Measurements from ENCODE around the gene FOXK2.

The FOXK2 gene

DNA sequence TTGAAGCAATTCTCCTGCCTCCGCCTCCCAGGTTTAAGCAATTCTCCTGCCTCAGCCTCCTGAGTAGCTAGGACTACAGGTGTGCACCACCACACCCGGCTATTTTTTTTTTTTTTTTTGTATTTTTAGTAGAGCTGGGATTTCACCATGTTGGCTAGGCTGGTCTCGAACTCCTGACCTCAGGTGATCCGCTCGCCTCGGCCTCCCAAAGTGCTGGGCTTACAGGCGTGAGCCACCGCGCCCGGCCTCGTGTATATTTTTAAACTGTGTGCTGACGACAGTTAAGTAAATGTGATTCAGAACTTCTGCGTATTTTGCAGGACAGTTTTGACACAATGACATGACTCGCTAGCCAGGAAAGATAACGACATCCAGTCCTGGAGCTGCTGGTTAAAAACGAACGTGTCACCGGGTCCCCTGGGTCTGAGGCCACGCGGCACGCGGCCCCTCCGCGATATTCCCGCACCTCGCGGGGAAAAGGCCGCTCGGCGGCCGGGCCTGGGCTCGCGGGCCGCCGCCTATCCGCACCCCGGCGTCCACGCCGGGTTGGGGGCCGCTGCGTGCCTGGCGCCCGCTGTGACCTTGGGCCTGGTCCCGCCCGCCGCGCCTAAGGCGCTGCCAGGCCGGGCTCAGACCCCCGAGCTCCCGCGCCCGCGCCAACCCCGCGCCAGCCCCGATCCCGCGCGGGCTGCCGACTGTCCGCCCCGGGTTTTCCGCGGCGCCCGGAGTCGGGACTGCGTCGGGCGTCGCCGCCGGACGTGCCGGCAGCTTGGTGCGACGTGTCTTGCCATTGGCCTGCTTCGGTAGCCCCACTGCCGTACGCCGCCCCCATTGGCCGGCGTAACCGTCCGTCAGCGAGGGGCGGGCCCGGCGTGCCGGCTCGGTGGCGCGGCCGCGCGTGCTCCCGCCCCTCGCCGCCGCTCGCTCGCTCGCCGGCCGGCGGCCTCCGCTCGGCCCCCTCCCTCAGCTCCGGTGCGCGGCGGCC lies at the start of gene FOXK2:
Gene FOXK2, plus strand, starts transcription at position 907 of the 985 bp plus-strand sequence. CDS start 157 bp downstream, outside the sequence.
- DNase-seq (ENCODE audit: low read depth): peak; percentile 90

GRCh38 chr17:82470065-82470464 lies 49.5 kb upstream of the FOXK2 start:
- DNase-seq (ENCODE audit: low read depth): no peak

DNA sequence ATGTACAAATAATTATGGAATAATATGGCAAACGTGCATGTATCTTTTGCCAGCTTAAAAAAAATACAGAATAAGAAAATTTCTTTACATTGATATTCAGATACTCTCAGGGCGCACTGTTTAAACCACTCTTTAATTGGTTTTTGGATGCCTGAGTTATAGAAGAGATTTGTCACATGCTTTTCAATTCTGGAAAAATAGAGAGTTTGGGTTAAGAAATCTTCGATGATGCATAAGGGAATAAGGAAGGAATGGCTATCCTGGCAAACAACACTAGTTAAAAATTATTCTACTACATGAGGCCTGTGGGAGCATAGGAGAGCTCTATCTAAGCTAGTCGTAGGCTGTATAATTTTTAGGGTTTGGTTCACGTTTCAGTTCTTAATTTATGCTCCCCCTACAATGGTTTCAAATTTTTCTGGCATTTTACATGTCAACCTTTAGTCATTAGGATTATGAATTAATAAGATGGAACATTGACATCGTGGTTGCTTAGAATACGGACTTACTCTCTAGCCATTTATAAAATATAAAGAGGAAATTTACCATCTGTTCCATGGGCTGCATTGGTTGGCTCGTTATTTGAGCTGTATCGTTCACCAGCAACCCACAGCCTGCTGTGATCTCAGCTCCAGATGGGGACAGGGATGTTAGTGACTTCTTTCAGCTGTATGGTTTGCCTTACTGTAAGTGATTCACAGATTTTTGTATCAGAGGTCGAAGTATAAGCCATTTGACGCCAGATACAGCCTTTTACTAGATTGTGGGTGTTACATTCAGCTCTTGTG lies 45.1 kb upstream of the FOXK2 start:
- no peak for DNase-seq (ENCODE audit: low read depth)

DNA sequence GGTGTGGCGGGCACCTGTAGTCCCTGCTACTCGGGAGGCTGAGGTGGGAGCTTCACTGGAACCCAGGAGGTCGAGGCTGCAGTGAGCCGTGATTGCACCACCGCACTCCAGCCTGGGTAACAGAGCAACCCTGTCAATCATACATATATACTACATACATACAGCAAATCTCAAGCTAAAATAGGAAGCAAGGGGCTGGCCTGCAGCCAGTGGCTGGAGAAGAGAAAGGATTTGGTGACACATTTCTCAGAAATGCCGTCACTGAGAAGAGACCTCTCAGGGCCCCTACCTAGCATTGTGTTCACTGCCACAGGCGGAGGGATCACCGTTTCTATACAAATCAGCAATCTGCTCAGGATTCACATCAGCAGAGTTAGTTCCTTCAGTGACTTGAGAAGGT lies 44.1 kb upstream of the FOXK2 start:
- no peak for DNase-seq (ENCODE audit: low read depth)

GRCh38 chr17:82477934-82478333 lies 41.6 kb upstream of the FOXK2 start:
- DNase-seq (ENCODE audit: low read depth): no peak

DNA sequence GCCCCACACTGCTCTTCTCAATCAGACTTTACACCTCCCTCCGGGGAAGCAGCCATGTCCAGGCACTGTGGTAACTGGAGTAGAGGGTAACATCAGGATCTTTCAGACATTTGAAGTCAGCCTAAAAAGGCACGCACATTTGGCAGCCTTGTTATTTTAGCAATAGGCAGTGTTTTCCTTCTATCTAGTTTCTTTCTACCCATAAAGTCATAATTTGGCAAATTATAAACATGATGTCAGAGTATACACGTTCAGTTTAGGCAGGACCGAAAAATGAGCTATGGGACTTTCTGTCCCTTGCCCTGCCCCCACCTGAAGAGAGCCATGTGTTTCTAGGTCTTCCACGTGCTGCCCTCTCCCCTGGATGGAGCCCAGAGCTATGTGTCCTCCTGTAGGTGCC lies 39.9 kb upstream of the FOXK2 start:
- no peak for DNase-seq (ENCODE audit: low read depth)

GRCh38 chr17:82480318-82480717 lies 39.2 kb upstream of the FOXK2 start:
- DNase-seq (ENCODE audit: low read depth): no peak

DNA sequence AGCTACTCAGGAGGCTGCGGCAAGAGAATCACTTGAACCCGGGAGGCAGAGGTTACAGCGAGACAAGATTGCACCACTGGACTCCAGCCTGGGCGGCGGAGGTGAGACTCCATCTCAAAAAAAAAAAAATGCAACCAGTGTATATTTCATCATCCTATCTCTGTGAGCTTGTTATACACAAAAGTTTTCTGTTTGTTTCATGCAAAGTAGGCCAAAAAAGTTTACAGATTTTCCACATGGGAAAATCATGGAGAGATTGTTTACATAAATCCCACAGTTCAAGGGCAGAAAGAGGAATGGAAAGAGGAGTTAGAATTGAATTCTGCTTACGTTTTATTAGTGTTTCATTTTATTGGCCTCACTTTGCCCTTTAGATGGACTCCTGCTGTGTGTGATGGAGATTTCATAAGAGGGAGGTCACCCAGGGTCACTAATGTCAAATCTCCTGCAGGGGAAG lies 36.3 kb upstream of the FOXK2 start:
- DNase-seq (ENCODE audit: low read depth): no peak

GRCh38 chr17:82483836-82484235 lies 35.7 kb upstream of the FOXK2 start:
- no peak for DNase-seq (ENCODE audit: low read depth)

DNA sequence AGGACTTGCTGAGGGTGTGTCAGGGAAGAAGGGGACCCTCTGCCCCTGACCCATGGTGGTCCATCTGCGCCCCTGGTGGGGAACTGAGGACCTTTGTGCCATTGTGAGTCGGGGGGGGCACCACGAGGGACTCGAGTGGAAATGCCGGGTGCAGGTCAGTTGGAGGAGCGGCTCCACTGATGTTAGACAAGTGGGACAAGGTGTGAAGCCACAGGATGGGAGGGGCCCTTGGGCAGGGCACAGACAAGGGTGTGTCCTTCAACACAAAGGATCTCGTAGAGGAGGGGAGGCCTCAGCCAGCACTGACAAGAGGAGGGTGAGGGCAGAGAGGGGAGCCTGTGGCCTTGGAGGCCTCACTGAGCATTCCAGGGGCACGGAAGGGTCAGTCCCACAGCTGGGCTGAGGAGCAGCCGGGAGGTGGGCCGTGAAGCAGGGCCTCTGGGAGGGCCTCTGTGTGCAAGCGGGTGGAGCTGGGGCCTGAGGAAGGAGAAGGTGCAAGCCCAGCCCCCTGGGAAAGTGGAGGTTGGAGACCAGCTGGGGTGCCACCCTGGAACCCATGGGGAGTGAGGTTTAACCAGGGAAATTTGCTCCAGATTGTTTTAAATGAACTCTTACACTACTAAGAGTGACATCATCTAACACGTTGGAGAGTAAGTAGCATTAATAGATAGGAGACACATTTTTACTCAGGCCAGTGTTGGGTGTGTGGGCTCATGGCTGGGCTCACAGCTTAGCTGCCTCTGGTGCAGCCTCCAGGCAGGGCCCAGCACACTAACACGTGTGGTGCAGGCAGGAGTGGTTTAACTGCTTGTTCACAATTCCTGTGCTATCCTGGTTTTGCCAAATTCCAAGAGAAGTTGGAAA lies 33.1 kb upstream of the FOXK2 start:
- no peak for DNase-seq (ENCODE audit: low read depth)

GRCh38 chr17:82487910-82488309 lies 31.6 kb upstream of the FOXK2 start:
- DNase-seq (ENCODE audit: low read depth): no peak

GRCh38 chr17:82489117-82489516 lies 30.4 kb upstream of the FOXK2 start:
- no peak for DNase-seq (ENCODE audit: low read depth)

DNA sequence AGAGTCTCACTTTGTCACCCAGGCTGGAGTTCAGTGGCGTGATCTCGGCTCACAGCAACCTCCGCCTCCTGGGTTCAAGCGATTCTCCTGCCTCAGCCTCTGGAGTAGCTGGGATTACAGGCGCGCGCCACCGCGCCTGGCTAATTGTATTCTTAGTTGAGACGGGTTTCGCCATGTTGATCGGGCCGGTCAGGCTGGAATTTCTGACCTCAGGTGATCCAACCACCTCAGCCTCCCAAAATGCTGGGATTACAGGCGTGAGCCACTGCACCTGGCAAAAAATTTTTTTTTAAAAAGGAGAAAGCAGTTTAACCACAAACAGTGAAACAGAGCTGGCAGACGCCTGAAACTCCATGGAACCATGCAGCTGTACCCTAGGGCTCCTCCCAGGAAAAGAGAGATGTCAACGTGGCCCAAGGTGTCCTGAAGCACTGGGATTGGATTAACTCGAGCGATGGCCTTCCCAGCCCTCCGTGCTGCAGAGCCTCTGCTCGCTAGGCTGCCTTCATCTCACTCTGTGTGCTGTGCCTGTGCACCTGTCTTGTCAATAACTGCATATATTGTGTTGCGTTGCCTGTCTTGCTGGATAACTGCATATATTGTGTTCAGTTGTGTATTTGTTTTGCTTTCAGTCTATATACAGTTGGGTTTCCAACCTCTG lies 29.6 kb upstream of the FOXK2 start:
- DNase-seq (ENCODE audit: low read depth): no peak

- no peak for DNase-seq (ENCODE audit: low read depth)
These were observed 28.9 kb upstream of the FOXK2 start for GRCh38 chr17:82490512-82491195.

DNA sequence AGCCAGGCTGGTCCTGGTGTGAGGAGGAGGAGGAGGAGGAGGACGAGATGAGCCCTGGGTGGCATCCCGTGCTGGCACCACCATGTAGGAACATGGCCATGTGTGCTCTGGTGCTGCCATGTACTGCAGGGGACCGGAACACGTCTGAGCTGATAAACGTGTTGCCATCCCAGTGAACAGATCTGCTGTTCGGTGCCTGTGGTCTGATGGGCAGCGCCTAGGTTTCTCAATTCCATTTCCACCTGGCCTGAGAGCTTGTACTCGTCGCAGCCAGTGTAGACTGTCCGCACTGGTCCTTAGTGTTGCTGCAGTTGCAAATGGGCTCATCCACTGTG lies 28.4 kb upstream of the FOXK2 start:
- DNase-seq (ENCODE audit: low read depth): no peak

- DNase-seq (ENCODE audit: low read depth): no peak
These were observed 28.0 kb upstream of the FOXK2 start for GRCh38 chr17:82491533-82491932.

DNA sequence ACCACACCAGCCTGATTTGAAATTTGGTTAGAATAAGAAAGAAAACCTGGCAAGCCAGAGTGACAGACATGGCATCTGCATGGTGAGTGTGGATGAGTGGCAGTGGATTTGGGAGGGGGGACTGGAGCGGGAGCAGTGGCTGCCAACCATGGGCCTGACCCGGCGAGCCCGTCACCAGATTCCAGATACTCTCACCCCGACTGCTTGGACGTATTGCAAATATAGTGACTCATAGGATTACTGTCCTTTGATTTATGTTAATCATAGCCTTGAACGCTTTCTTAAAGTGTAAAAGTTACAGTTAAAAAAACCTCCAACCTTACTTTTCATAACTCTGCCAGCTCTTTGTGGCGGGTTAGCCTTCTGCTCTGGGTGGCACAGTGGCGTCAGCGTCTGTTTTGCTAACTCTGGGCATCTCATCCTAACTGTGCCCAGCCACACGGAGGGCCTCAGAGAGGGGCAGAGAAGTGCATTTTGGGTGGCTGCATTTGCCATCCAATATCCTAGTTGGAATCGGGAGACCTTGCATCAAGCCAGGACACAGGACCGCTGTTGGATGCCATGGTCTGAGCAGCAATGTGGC lies 26.8 kb upstream of the FOXK2 start:
- no peak for DNase-seq (ENCODE audit: low read depth)

DNA sequence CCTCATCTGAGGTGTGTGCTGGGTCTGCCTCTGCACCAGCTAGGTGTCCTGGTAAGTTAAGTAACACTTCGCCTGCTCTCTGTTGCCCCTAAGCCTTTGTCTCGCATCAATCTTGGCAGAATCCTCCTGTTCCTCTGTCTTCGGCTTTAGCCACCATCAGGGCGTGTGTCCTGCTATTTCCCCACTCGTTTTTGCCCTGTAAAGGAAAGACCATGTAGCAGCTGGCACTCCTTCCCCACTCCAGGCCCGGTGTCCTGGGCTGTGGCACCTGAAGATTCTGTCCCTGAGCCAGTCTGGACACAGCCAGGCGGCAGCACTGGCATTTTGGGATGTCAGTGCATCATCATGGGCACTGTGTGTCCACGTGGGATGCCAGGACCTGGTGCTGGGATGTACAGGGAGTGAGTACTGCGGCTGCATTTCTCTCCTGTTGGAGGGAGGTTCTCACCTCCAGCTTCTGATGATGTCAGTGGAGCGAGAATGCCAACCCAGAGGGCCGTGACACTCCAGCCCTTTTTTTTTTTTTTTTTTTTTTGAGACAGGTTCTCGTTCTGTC lies 26.2 kb upstream of the FOXK2 start:
- no peak for DNase-seq (ENCODE audit: low read depth)

- peak; percentile 69 for DNase-seq (ENCODE audit: low read depth)
These were observed 25.1 kb upstream of the FOXK2 start for GRCh38 chr17:82494236-82495055.
